ENCODE measurements around the gene UAP1L1.

- no peak for TF ChIP-seq POLR2A (IDR thresholded peaks at IDR 0.05; ENCODE audit: low read depth, low read length)
- no peak for TF ChIP-seq TAF1 (IDR thresholded peaks at IDR 0.05; ENCODE audit: low read depth, low read length)
- TF ChIP-seq POLR2AphosphoS5 (IDR thresholded peaks at IDR 0.05; ENCODE audit: low read depth, low read length), result no peak
- TF ChIP-seq PAX5 (IDR thresholded peaks at IDR 0.05; ENCODE audit: insufficient read depth, low read length, severe bottlenecking), result no peak
Observed at GRCh38 chr9:137069508-137070091, 7.7 kb upstream of the UAP1L1 start.

Measured in GM12891 (cell line).